Mucosa of descending colon (tissue), 3 donors: ENCODE results near the gene PLB1. TPM values are rescaled to one million over a fixed set of nuclear protein-coding genes. Genes with fewer than 3 reads are reported as not detected.
A peak's percentile ranks its signal among the peaks of the same experiment; 100 is the strongest.

Experiments
- ATAC-seq: fragments of 200-7000 bp; cut with Tn5 transposase; one replicate; pipeline ENCODE4 v1.9.1; 2020; ENCODE audit warnings: mild to moderate bottlenecking, moderate library complexity
- DNase-seq, 3 donors: peaks; one replicate each; pipeline ENCODE4 v3.0.0-alpha.2; 2020
- H3K36me3 ChIP-seq: fragments of 200-600 bp; one replicate; pipeline ENCODE4 v1.8.0; 2021; ENCODE audit warnings: low read depth, mild to moderate bottlenecking
- H3K4me1 ChIP-seq: fragments of 200-600 bp; one replicate; pipeline ENCODE4 v1.8.0; 2021; ENCODE audit warnings: low read depth, mild to moderate bottlenecking
- H3K4me3 ChIP-seq: fragments of 200-600 bp; one replicate; pipeline ENCODE4 v1.8.0; 2021; ENCODE audit warnings: mild to moderate bottlenecking
- H3K9me3 ChIP-seq: fragments of 200-600 bp; one replicate; pipeline ENCODE4 v1.8.0; 2021; ENCODE audit warnings: mild to moderate bottlenecking
- CTCF ChIP-seq: fragments of 200-600 bp; IDR thresholded peaks from one replicate; pipeline ENCODE4 v1.8.0; 2022; ENCODE audit warnings: antibody characterized with exemption, mild to moderate bottlenecking
- intact Hi-C, 2 donors: fragments of 100-400 bp; cut with DNase I in 1 of 2; cut with micrococcal nuclease in 1 of 2; formaldehyde crosslinking; loops; one replicate each; pipeline versions ENCODE4 v1.11.0 to v1.11.1; 2022; cut with DNase I, micrococcal nuclease
- total RNA-seq, 3 donors: library from RNA; stranded (reverse); fragmentation: NEBNext Ultra II Directional in 2 of 3; extraction: Animal tissue kit (Norgen Biotek cat#: 25700) in 2 of 3; gene quantifications; one replicate each; pipeline versions ENCODE4 v1.2.1 to v1.2.4, GENCODE V29; 2021 to 2023
- donor health status: DM: no; HTN: no; CAD: no; lungs with moderate emphysema.
- donor health status: DM: no; HTN: no; CAD: no.
- donor health status: DM: no; HTN: yes; CAD: no.

Gene PLB1
- total RNA-seq, 3 donors from 2014 or later = 2.4 to 4.9 (median 3.6) TPM

DNA sequence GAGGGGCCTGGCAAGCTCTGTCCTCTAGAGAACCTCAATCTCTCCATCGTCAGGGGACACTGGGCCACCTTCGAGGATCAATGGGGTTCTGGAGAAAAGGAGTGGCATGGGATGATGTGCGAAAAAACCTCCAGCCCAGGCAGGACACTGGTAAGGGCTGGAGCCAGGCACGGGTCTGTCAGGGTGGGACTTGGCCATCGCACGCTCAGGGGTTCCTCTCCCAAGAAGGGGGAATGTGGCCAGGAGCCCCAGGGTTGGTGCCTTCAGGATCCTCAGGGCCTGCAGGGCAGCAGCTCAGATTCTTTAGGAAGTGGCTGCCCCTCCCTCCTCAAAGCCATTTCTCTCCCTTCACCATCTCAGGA is 46.8 kb upstream of the PLB1 start:
- no peaks in the 10 kb centered on the region for H3K4me1 ChIP-seq
- TF ChIP-seq CTCF = no peak
- ATAC-seq (no peak), DNase-seq (no peak)
- H3K4me3 ChIP-seq = no peak overlapping the region
- no peaks in the 10 kb centered on the region for H3K36me3 ChIP-seq
- intact Hi-C loops = no loop called here
- no peaks in the 10 kb centered on the region for H3K9me3 ChIP-seq

DNA sequence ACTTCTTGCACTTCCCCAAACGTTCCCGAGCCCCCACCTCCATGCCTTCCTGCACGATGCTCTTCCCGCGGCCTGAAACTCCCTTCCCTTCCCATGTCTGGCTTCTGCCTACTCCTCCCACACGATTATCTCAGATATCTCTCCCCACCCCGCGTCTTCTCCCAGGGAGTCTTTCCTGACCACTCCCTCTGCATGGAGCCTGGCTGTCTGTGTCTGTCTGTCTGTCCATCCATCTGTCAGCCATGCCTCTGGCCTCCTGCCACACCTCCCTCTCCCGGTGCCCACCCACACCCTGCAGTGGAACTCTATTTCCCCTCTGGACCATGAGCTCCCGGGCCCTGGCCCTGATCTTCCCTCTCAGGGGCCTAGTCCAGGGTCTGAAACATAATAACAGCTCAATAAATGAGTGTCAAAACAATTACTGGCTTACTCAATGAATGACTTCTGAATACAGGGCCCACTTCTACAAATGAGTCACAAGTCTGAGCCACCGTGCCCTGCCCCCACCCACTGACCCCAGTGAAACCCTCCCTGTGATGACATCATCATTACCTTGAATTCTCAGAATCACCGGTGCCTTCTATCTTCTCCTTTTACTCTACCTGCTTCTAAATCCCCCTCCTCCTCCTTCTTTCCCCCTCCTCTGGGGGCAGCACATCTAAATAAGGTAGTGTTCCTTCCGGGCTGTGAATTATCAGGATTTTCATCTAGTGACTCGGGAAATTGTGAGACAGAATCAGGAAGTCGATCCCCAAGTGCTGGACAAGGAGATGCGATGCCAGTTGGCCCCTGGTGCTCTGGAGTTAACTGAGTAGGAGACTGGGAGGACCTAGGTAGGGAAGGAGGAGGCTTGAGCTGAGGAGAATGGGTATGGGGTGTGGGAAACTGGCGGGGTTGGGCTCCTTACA is 46.1 kb upstream of the PLB1 start:
- intact Hi-C loops = loop anchor here in 1 of 2 donors (10.0 kb wide), 1 partner anchor 745 kb away; no protein-coding TSS in a partner anchor
- Histone ChIP-seq H3K4me3 (no peak overlapping the region), H3K4me1 (no peaks in the 10 kb centered on the region), H3K9me3 (no peaks in the 10 kb centered on the region), H3K36me3 (no peaks in the 10 kb centered on the region)
- no peak for DNase-seq
- no peak for TF ChIP-seq CTCF
- ATAC-seq = peak; percentile 7

DNA sequence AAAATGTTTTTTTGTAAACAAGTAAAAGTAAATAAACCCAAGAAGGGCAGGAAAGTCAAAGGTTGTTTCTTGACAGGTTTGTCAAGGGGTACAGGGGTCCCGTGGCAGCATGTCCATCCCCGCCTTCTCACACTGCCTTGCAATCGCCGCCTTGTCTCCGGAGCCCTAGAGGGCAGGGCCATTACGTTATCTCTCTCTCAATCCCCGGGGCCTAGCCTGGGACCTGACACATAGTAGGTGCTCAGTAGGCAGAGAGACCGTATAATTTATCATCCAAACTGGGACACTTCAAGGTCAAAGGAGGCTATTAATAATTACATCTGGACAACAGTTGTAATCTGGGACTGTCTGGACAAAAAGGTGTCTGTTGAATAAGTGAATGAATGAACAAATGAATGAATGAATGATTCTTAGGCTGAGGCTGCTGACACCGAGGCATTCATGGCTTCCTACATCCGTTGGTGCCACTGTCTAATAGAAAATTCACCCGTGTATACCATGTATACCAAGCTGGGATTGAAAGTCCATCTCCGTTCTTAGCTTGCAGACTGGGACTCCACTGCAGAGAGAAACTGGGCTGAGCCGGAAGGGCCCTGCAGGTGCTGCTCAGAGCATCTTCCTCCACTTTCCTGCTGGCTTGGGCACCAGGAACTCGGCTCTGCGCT is 44.8 kb upstream of the PLB1 start:
- ATAC-seq = no peak
- no peaks in the 10 kb centered on the region for H3K9me3 ChIP-seq
- H3K4me3 ChIP-seq = no peak overlapping the region
- H3K36me3 ChIP-seq = no peaks in the 10 kb centered on the region
- no peak for DNase-seq
- H3K4me1 ChIP-seq = no peaks in the 10 kb centered on the region
- intact Hi-C loops = loop anchor here in 1 of 2 donors (10.0 kb wide), 1 partner anchor 746 kb away; no protein-coding TSS in a partner anchor
- TF ChIP-seq CTCF = no peak

DNA sequence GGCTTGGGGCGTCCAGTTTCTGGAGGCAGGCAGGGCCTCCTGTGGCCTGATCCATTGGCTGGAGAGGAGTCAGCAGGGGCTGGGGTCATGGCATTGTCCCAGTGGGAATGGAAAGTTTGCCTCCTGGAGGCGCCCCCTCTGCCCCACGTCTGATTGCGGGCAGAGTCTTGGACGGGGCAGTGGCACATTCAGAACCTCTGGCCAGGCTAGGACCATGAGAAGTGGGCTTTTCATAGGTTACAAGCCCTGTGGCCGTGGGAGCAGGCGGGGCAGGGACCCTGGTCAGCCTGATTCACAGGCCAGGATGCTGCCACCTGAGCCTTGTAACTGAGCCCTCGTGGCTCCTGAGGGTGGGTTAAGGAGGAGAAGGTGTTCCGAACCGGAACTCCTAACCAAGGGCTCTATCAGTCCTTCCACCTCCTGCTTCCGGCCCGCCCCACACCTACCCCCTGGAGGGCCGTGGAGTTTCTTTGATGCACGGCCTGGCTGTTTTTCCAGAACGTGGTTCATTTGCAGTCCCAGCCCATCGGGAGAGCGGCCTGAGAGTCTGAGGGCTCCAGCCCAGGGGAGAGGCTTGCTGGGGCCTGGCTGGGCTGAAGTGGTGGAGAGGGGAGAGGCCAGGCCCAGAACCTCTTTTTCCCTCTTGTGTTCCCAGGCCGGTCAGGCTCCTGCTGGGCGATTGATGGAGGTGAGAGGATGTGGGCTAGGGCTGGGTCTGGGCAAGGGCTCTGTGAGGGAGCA is 43.9 kb upstream of the PLB1 start:
- no peak for ATAC-seq
- DNase-seq = no peak
- intact Hi-C loops = loop anchor here in 1 of 2 donors (10.0 kb wide), 1 partner anchor 747 kb away; no protein-coding TSS in a partner anchor
- no peaks in the 10 kb centered on the region for H3K36me3 ChIP-seq
- no peak overlapping the region for H3K4me3 ChIP-seq
- no peaks in the 10 kb centered on the region for H3K9me3 ChIP-seq
- H3K4me1 ChIP-seq = no peaks in the 10 kb centered on the region
- no peak for TF ChIP-seq CTCF

GRCh38 chr2:28452534-28453081 is 43.3 kb upstream of the PLB1 start:
- intact Hi-C loops = loop anchor here in 1 of 2 donors (10.0 kb wide), 1 partner anchor 748 kb away; no protein-coding TSS in a partner anchor
- peak; percentile 91 for ATAC-seq

More at GRCh38 chr2:28452534-28453081, 43.3 kb upstream of the PLB1 start:
- Histone ChIP-seq H3K4me3 (no peak overlapping the region), H3K9me3 (no peaks in the 10 kb centered on the region), H3K4me1 (no peaks in the 10 kb centered on the region), H3K36me3 (no peaks in the 10 kb centered on the region)
- peak; percentile 96 for TF ChIP-seq CTCF
- peak; percentile 79 to 91 (median 86) for DNase-seq
